ENCODE measurements around the gene GSTM1.

The GSTM1 gene

GRCh38 chr1:109732390-109732881, 44.8 kb downstream of the GSTM1 start:
- no peak for DNase-seq

- DNase-seq: no peak
These were observed 45.7 kb downstream of the GSTM1 start for GRCh38 chr1:109733236-109733870.

- DNase-seq: peak; percentile 82
These were observed 52.4 kb downstream of the GSTM1 start for GRCh38 chr1:109739738-109740614.

- no peak for DNase-seq
These were observed 53.2 kb downstream of the GSTM1 start, which contains the start of gene GSTM3 for GRCh38 chr1:109740615-109741373. TSS of gene GSTM3 (minus strand) at chr1:109741038. CDS start at chr1:109740287, 751 bp downstream.

All from NCI-H2107 (cell line).